Esophagus muscularis mucosa (tissue), 4 donors: ENCODE results near the gene ARID1B. TPM values are rescaled to one million over a fixed set of nuclear protein-coding genes. Genes with fewer than 3 reads are reported as not detected.

Experiments
- DNase-seq: peaks from one replicate; pipeline ENCODE4 v3.0.0-alpha.2; 2017; ENCODE audit errors: extremely low spot score
- H3K27ac ChIP-seq, 4 donors: fragments of 200-600 bp; sonication (generic); replicated peaks in 1 of 4; 1 replicate in 3 of 4; 2 replicates in 1 of 4; pipeline ENCODE4 v1.5.1; 2016 to 2019; ENCODE audit warnings: mild to moderate bottlenecking in 1 of 4
- H3K27me3 ChIP-seq, 4 donors: fragments of 200-600 bp; sonication (generic); one replicate each; pipeline versions ENCODE4 v1.5.1 to v1.6.0; 2016 to 2019
- H3K36me3 ChIP-seq, 4 donors: fragments of 200-600 bp; sonication (generic); one replicate each; pipeline ENCODE4 v1.5.1; 2016 to 2019
- H3K4me1 ChIP-seq, 4 donors: fragments of 200-600 bp; sonication (generic); one replicate each; pipeline ENCODE4 v1.5.1; 2016 to 2019
- H3K4me3 ChIP-seq, 4 donors: fragments of 200-600 bp; sonication (generic); 1 replicate in 2 of 4; 2 replicates in 2 of 4; pipeline ENCODE4 v1.5.1; 2016 to 2019; ENCODE audit warnings: mild to moderate bottlenecking in 4 of 4, moderate library complexity in 1 of 4
- H3K9me3 ChIP-seq, 4 donors: fragments of 200-600 bp; sonication (generic); 1 replicate in 3 of 4; 2 replicates in 1 of 4; pipeline ENCODE4 v1.5.1; 2016 to 2019
- EP300 ChIP-seq: sonication (generic); formaldehyde crosslinking; IDR thresholded peaks from one replicate; pipeline ENCODE4 v1.6.1; 2017; ENCODE audit warnings: antibody characterized with exemption
- POLR2A ChIP-seq: fragments of 450-650 bp; IDR thresholded peaks from one replicate; pipeline ENCODE4 v1.6.1; 2017; ENCODE audit warnings: antibody characterized with exemption, moderate library complexity, mild to moderate bottlenecking, low read depth
- POLR2AphosphoS5 ChIP-seq, 2 donors: sonication (generic); formaldehyde crosslinking; IDR thresholded peaks; one replicate each; pipeline ENCODE4 v1.6.1; 2017; ENCODE audit warnings: antibody characterized with exemption in 2 of 2
- WGBS: methylation state at CpG from one replicate; pipeline ENCODE4 v1.1.5; 2018; 5-methylcytosine and 5-hydroxymethylcytosine counted together
- intact Hi-C: fragments of 100-400 bp; cut with DNase I; formaldehyde crosslinking; loops from one replicate; pipeline ENCODE4 v1.15.1; 2023
- total RNA-seq, 4 donors: library from RNA; depleted of rRNA; stranded (reverse); fragments of >200 nt; gene quantifications; one replicate each; pipeline versions ENCODE4 v1.1.0 to v1.2.1, GENCODE V29; 2016
- TF ChIP-seq, protein P1 (sequence below), 3 experiments: fragments of 200-600 bp in 2 of 3; fragments of 450-650 bp in 1 of 3; sonication (generic) in 2 of 3; IDR thresholded peaks; one replicate each; pipeline ENCODE4 v1.5.1; 2017 to 2019; ENCODE audit warnings: antibody characterized with exemption in 3 of 3, mild to moderate bottlenecking in 2 of 3, moderate library complexity in 1 of 3

The ARID1B gene
- total RNA-seq, 4 donors from 2014 or later, result 55.0 to 87.2 (median 72.7) TPM

DNA sequence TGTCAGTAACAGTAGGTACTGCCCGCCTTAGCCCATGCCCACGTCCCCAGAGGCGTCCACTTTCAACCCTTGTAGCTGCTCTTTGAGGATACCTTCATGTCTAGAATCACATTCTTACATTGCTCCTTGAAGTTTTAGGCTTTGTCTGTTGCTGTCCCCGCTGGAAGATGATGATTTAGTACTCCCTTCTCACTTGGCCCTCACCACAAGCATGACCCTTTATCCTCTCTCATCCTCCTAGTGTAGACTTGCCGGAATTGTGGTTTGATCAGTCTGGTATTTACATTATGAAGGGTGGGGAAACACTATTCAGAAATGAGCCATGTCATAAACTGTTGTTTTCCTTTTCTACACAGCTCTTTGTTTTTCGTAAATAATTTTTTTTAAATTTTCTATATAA, 87.4 kb downstream of the ARID1B start:
- intact Hi-C loops, result no loop called here
- DNase-seq, result peak; percentile 8
- 93% methylated on average over 6 of the region's 6 CpGs for WGBS
- Histone ChIP-seq H3K36me3 (no peaks in the 10 kb centered on the region), H3K27me3 (no peaks in the 10 kb centered on the region), H3K27ac (no peak overlapping the region), H3K9me3 (no peaks in the 10 kb centered on the region), H3K4me3 (no peak overlapping the region), H3K4me1 (peaks cover 26 to 64% (median 31%) of the 10 kb centered on the region in 4 donors)
- TF ChIP-seq EP300 (no peak), POLR2A (no peak), POLR2AphosphoS5 (IDR thresholded peaks at IDR 0.05) (no peak)
- TF ChIP-seq, protein P1, sequence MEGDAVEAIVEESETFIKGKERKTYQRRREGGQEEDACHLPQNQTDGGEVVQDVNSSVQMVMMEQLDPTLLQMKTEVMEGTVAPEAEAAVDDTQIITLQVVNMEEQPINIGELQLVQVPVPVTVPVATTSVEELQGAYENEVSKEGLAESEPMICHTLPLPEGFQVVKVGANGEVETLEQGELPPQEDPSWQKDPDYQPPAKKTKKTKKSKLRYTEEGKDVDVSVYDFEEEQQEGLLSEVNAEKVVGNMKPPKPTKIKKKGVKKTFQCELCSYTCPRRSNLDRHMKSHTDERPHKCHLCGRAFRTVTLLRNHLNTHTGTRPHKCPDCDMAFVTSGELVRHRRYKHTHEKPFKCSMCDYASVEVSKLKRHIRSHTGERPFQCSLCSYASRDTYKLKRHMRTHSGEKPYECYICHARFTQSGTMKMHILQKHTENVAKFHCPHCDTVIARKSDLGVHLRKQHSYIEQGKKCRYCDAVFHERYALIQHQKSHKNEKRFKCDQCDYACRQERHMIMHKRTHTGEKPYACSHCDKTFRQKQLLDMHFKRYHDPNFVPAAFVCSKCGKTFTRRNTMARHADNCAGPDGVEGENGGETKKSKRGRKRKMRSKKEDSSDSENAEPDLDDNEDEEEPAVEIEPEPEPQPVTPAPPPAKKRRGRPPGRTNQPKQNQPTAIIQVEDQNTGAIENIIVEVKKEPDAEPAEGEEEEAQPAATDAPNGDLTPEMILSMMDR (IDR thresholded peaks at IDR 0.05), result no peak

- intact Hi-C loops, result no loop called here
- DNase-seq, result no peak
- no peaks in the 10 kb centered on the region for H3K27me3 ChIP-seq
Observed at GRCh38 chr6:156865019-156865629, 87.9 kb downstream of the ARID1B start.

DNA sequence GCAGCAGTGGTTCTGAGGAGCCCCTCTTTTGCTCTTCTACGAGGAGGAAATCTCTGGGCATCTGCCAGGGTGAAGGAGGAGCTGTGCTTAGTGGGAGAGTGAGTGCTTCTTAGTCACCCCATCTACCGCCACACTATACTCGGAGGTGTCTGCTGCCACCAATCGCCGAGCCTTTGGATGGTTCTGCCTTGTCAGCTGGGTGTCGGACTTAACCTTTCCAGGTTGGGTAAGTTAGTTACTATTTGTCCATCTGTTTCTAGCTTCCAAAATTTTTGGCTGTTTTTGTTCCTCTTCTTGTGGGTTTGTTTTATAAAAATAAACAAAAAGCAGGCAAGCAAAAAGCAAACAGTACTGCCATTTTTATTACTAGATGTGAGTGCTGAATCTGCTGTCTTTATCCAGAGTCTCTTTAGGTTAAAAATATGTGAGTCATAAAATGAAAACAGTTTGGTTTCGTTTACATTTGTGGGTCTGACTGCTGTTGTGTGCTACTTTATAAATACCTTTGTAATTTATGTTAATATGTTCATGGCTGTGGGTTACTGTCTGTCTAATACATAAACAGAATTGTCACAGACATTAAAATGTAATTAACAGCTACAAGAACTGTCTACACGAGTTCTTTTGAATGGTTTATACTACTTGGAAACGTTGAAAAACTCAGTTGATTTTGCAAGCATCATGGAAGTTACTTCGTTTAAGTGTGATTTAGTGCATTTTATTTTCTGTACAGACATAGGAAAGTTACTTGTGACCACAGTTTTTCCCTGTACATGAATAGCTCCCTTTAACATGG, 89.2 kb downstream of the ARID1B start:
- intact Hi-C loops, result no loop called here
- Histone ChIP-seq H3K27me3 (no peaks in the 10 kb centered on the region), H3K4me1 (peaks cover 43 to 67% (median 44%) of the 10 kb centered on the region in 4 donors), H3K4me3 (no peak overlapping the region), H3K9me3 (no peaks in the 10 kb centered on the region), H3K27ac (no peak overlapping the region), H3K36me3 (no peaks in the 10 kb centered on the region)
- 47% methylated on average over 10 of the region's 10 CpGs for WGBS
- TF ChIP-seq, protein P1 (IDR thresholded peaks at IDR 0.05), result no peak
- TF ChIP-seq POLR2A (no peak), POLR2AphosphoS5 (IDR thresholded peaks at IDR 0.05) (no peak), EP300 (no peak)
- no peak for DNase-seq

More at GRCh38 chr6:156865019-156865629, 87.9 kb downstream of the ARID1B start:
- Histone ChIP-seq H3K4me1 (peaks cover 30 to 65% (median 31%) of the 10 kb centered on the region in 4 donors), H3K4me3 (no peak overlapping the region), H3K36me3 (no peaks in the 10 kb centered on the region), H3K9me3 (no peaks in the 10 kb centered on the region), H3K27ac (no peak overlapping the region)
- TF ChIP-seq, protein P1 (IDR thresholded peaks at IDR 0.05), result no peak
- TF ChIP-seq POLR2AphosphoS5 (IDR thresholded peaks at IDR 0.05) (no peak), POLR2A (no peak), EP300 (no peak)
- WGBS, result 81% methylated on average over 1 of the region's 1 CpG

- Histone ChIP-seq H3K27me3 (no peaks in the 10 kb centered on the region), H3K36me3 (no peaks in the 10 kb centered on the region), H3K9me3 (no peaks in the 10 kb centered on the region), H3K4me1 (peaks cover 46 to 66% (median 50%) of the 10 kb centered on the region in 4 donors), H3K4me3 (no peak overlapping the region), H3K27ac (no peak overlapping the region)
- peak; percentile 60 for DNase-seq
- TF ChIP-seq POLR2A, result no peak
- TF ChIP-seq EP300, result no peak
- TF ChIP-seq POLR2AphosphoS5 (IDR thresholded peaks at IDR 0.05), result no peak
- TF ChIP-seq, protein P1 (IDR thresholded peaks at IDR 0.05), result no peak
- intact Hi-C loops, result no loop called here
- WGBS, result 75% methylated on average over 2 of the region's 2 CpGs
Observed at GRCh38 chr6:156867121-156867520, 89.9 kb downstream of the ARID1B start.
